ENCODE data around the gene UMOD.

Gene UMOD

GRCh38 chr16:20310421-20311395 lies 41.8 kb downstream of the UMOD start:
- H3K36me3 Mint-ChIP-seq (ENCODE audit: low read depth): no peaks in the 10 kb centered on the region
- no peak for DNase-seq (ENCODE audit: low spot score)
- H3K4me3 Mint-ChIP-seq: no peak overlapping the region
- no peaks in the 10 kb centered on the region for H3K27me3 Mint-ChIP-seq (ENCODE audit: low read depth)
- no peak overlapping the region for H3K27ac Mint-ChIP-seq
- H3K4me1 Mint-ChIP-seq (ENCODE audit: low read depth): no peaks in the 10 kb centered on the region
- H3K9me3 Mint-ChIP-seq: no peaks in the 10 kb centered on the region

- Mint-ChIP-seq H3K9me3 (no peaks in the 10 kb centered on the region), H3K36me3 (ENCODE audit: low read depth) (no peaks in the 10 kb centered on the region), H3K4me3 (no peak overlapping the region), H3K27ac (no peak overlapping the region), H3K27me3 (ENCODE audit: low read depth) (no peaks in the 10 kb centered on the region), H3K4me1 (ENCODE audit: low read depth) (no peaks in the 10 kb centered on the region)
- no peak for DNase-seq (ENCODE audit: low spot score)
These were observed 42.7 kb downstream of the UMOD start for GRCh38 chr16:20309786-20310185.

GRCh38 chr16:20308801-20309590 lies 43.5 kb downstream of the UMOD start:
- no peak overlapping the region for H3K4me3 Mint-ChIP-seq
- no peak overlapping the region for H3K27ac Mint-ChIP-seq
- no peaks in the 10 kb centered on the region for H3K9me3 Mint-ChIP-seq
- no peaks in the 10 kb centered on the region for H3K4me1 Mint-ChIP-seq (ENCODE audit: low read depth)
- DNase-seq (ENCODE audit: low spot score): no peak
- no peaks in the 10 kb centered on the region for H3K27me3 Mint-ChIP-seq (ENCODE audit: low read depth)
- H3K36me3 Mint-ChIP-seq (ENCODE audit: low read depth): no peaks in the 10 kb centered on the region

- Mint-ChIP-seq H3K36me3 (ENCODE audit: low read depth) (no peaks in the 10 kb centered on the region), H3K27ac (no peak overlapping the region), H3K4me1 (ENCODE audit: low read depth) (no peaks in the 10 kb centered on the region), H3K27me3 (ENCODE audit: low read depth) (no peaks in the 10 kb centered on the region), H3K9me3 (no peaks in the 10 kb centered on the region), H3K4me3 (no peak overlapping the region)
- no peak for DNase-seq (ENCODE audit: low spot score)
These were observed 44.2 kb downstream of the UMOD start for GRCh38 chr16:20308266-20308665.

GRCh38 chr16:20307791-20308190 lies 44.7 kb downstream of the UMOD start:
- no peak overlapping the region for H3K4me3 Mint-ChIP-seq
- no peaks in the 10 kb centered on the region for H3K27me3 Mint-ChIP-seq (ENCODE audit: low read depth)
- DNase-seq (ENCODE audit: low spot score): no peak
- no peaks in the 10 kb centered on the region for H3K4me1 Mint-ChIP-seq (ENCODE audit: low read depth)
- no peaks in the 10 kb centered on the region for H3K36me3 Mint-ChIP-seq (ENCODE audit: low read depth)
- no peak overlapping the region for H3K27ac Mint-ChIP-seq
- H3K9me3 Mint-ChIP-seq: no peaks in the 10 kb centered on the region

- Mint-ChIP-seq H3K4me3 (no peak overlapping the region), H3K27me3 (ENCODE audit: low read depth) (no peaks in the 10 kb centered on the region), H3K9me3 (no peaks in the 10 kb centered on the region), H3K4me1 (ENCODE audit: low read depth) (no peaks in the 10 kb centered on the region), H3K27ac (no peak overlapping the region), H3K36me3 (ENCODE audit: low read depth) (no peaks in the 10 kb centered on the region)
- DNase-seq (ENCODE audit: low spot score): no peak
These were observed 45.3 kb downstream of the UMOD start for GRCh38 chr16:20307240-20307671.

- Mint-ChIP-seq H3K9me3 (no peaks in the 10 kb centered on the region), H3K27me3 (ENCODE audit: low read depth) (no peaks in the 10 kb centered on the region), H3K27ac (no peak overlapping the region)
These were observed 46.1 kb downstream of the UMOD start for GRCh38 chr16:20306401-20306800.

GRCh38 chr16:20303012-20303411 lies 49.5 kb downstream of the UMOD start:
- no peaks in the 10 kb centered on the region for H3K4me1 Mint-ChIP-seq (ENCODE audit: low read depth)

More at GRCh38 chr16:20306401-20306800, 46.1 kb downstream of the UMOD start:
- no peaks in the 10 kb centered on the region for H3K36me3 Mint-ChIP-seq (ENCODE audit: low read depth)
- no peaks in the 10 kb centered on the region for H3K4me1 Mint-ChIP-seq (ENCODE audit: low read depth)
- DNase-seq (ENCODE audit: low spot score): no peak
- no peak overlapping the region for H3K4me3 Mint-ChIP-seq

GRCh38 chr16:20302389-20302788 lies 50.1 kb downstream of the UMOD start:
- no peaks in the 10 kb centered on the region for H3K4me1 Mint-ChIP-seq (ENCODE audit: low read depth)

More at GRCh38 chr16:20303012-20303411, 49.5 kb downstream of the UMOD start:
- DNase-seq (ENCODE audit: low spot score): no peak
- Mint-ChIP-seq H3K36me3 (ENCODE audit: low read depth) (no peaks in the 10 kb centered on the region), H3K27ac (no peak overlapping the region), H3K4me3 (no peak overlapping the region), H3K27me3 (ENCODE audit: low read depth) (no peaks in the 10 kb centered on the region), H3K9me3 (no peaks in the 10 kb centered on the region)

GRCh38 chr16:20301840-20302239 lies 50.7 kb downstream of the UMOD start:
- no peak for DNase-seq (ENCODE audit: low spot score)
- no peak overlapping the region for H3K4me3 Mint-ChIP-seq

More at GRCh38 chr16:20302389-20302788, 50.1 kb downstream of the UMOD start:
- DNase-seq (ENCODE audit: low spot score): no peak
- H3K27ac Mint-ChIP-seq: no peak overlapping the region
- no peaks in the 10 kb centered on the region for H3K36me3 Mint-ChIP-seq (ENCODE audit: low read depth)
- no peaks in the 10 kb centered on the region for H3K27me3 Mint-ChIP-seq (ENCODE audit: low read depth)
- H3K9me3 Mint-ChIP-seq: no peaks in the 10 kb centered on the region
- H3K4me3 Mint-ChIP-seq: no peak overlapping the region

GRCh38 chr16:20300312-20301097 lies 52.0 kb downstream of the UMOD start:
- no peak overlapping the region for H3K27ac Mint-ChIP-seq
- no peak overlapping the region for H3K4me3 Mint-ChIP-seq
- no peaks in the 10 kb centered on the region for H3K4me1 Mint-ChIP-seq (ENCODE audit: low read depth)

More at GRCh38 chr16:20301840-20302239, 50.7 kb downstream of the UMOD start:
- no peak overlapping the region for H3K27ac Mint-ChIP-seq
- H3K36me3 Mint-ChIP-seq (ENCODE audit: low read depth): no peaks in the 10 kb centered on the region
- H3K4me1 Mint-ChIP-seq (ENCODE audit: low read depth): no peaks in the 10 kb centered on the region
- H3K9me3 Mint-ChIP-seq: no peaks in the 10 kb centered on the region
- no peaks in the 10 kb centered on the region for H3K27me3 Mint-ChIP-seq (ENCODE audit: low read depth)

GRCh38 chr16:20298452-20298851 lies 54.1 kb downstream of the UMOD start:
- H3K4me3 Mint-ChIP-seq: no peak overlapping the region
- no peaks in the 10 kb centered on the region for H3K4me1 Mint-ChIP-seq (ENCODE audit: low read depth)
- no peaks in the 10 kb centered on the region for H3K9me3 Mint-ChIP-seq
- no peaks in the 10 kb centered on the region for H3K36me3 Mint-ChIP-seq (ENCODE audit: low read depth)
- H3K27me3 Mint-ChIP-seq (ENCODE audit: low read depth): no peaks in the 10 kb centered on the region
- DNase-seq (ENCODE audit: low spot score): no peak
- no peak overlapping the region for H3K27ac Mint-ChIP-seq

More at GRCh38 chr16:20300312-20301097, 52.0 kb downstream of the UMOD start:
- Mint-ChIP-seq H3K9me3 (no peaks in the 10 kb centered on the region), H3K27me3 (ENCODE audit: low read depth) (no peaks in the 10 kb centered on the region), H3K36me3 (ENCODE audit: low read depth) (no peaks in the 10 kb centered on the region)
- DNase-seq (ENCODE audit: low spot score): peak; percentile 14

Data from T-helper 2 cell treated with Interferon-gamma antibody and Interleukin-4, amounts not matched to agents 5 μg/mL and 100 μg/mL, for 36 hours (primary cell).